Esophagus squamous epithelium (tissue), 5 donors: Measurements from ENCODE around the gene CEP95. TPM values are rescaled to one million over a fixed set of nuclear protein-coding genes. Genes with fewer than 3 reads are reported as not detected.

Experiments
- DNase-seq: peaks from one replicate; lab custom pipeline; 2025; lab: John Stamatoyannopoulos, UW
- H3K27ac ChIP-seq, 4 donors: fragments of 200-600 bp; sonication (generic); one replicate each; pipeline ENCODE4 v1.5.1; 2016 to 2019; ENCODE audit warnings: mild to moderate bottlenecking in 1 of 4
- H3K27me3 ChIP-seq, 4 donors: fragments of 200-600 bp; sonication (generic); 1 replicate in 3 of 4; 2 replicates in 1 of 4; pipeline versions ENCODE4 v1.5.1 to v1.6.0; 2017 to 2021; ENCODE audit warnings: antibody characterized with exemption in 1 of 4
- H3K36me3 ChIP-seq, 3 donors: fragments of 200-600 bp; sonication (generic); one replicate each; pipeline ENCODE4 v1.5.1; 2016 to 2019
- H3K4me1 ChIP-seq, 3 donors: fragments of 200-600 bp; sonication (generic); one replicate each; pipeline ENCODE4 v1.5.1; 2017 to 2019
- H3K4me3 ChIP-seq, 4 donors: fragments of 200-600 bp; sonication (generic); 1 replicate in 3 of 4; 2 replicates in 1 of 4; pipeline ENCODE4 v1.5.1; 2016 to 2019; ENCODE audit warnings: mild to moderate bottlenecking in 2 of 4, moderate library complexity in 1 of 4
- H3K9me3 ChIP-seq, 3 donors: fragments of 200-600 bp; sonication (generic); one replicate each; pipeline ENCODE4 v1.5.1; 2016 to 2019
- POLR2A ChIP-seq, 4 donors: fragments of 450-650 bp; IDR thresholded peaks; one replicate each; pipeline ENCODE4 v1.6.1; 2017; ENCODE audit warnings: antibody characterized with exemption in 4 of 4, mild to moderate bottlenecking in 4 of 4, moderate library complexity in 3 of 4
- WGBS, 2 donors: methylation state at CpG; one replicate each; pipeline ENCODE4 v1.1.5; 2018; 5-methylcytosine and 5-hydroxymethylcytosine counted together
- intact Hi-C: fragments of 100-400 bp; cut with DNase I; formaldehyde crosslinking; loops from one replicate; pipeline ENCODE4 v1.15.0; 2022
- small RNA-seq, 4 donors: library from RNA; depleted of rRNA; stranded (forward); fragments of <200 nt; gene quantifications; one replicate each; pipeline ENCODE3, GENCODE V24; 2016
- total RNA-seq, 4 donors: library from RNA; depleted of rRNA; stranded (reverse); fragments of >200 nt; gene quantifications; one replicate each; pipeline ENCODE4 v1.1.0, GENCODE V29; 2016
- TF ChIP-seq, protein P1 (sequence below), 6 experiments: fragments of 450-650 bp in 4 of 6; fragments of 200-600 bp in 2 of 6; sonication (generic) in 2 of 6; IDR thresholded peaks; one replicate each; pipeline ENCODE4 v1.5.1; 2016 to 2019; ENCODE audit warnings: antibody characterized with exemption in 6 of 6, mild to moderate bottlenecking in 4 of 6, moderate library complexity in 4 of 6
- donor health status: DM: yes; HTN: yes; CAD: no.

CEP95 gene
- total RNA-seq, 4 donors from 2014 or later: 10.3 to 44.1 (median 23.6) TPM

DNA sequence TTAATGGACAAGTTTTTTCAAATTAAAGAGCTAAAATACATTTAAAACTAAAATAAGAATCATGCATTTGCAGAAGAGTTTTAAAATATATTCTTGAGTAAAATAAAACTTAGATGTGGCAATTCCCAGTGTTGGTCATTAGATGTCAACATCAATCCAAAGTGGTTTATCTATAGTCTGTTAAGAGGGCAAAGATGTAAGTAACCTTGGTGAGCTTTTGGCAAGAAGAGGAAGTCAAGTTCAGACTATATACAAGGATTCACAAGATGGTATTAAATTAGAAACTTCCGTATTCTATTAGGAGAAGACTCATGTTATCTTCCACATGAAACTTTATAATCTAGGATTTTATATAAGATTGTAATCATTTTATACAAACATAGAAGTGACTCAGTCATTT is 73.1 kb downstream of the CEP95 start:
- DNase-seq: no peak
- Histone ChIP-seq H3K4me1 (no peaks in the 10 kb centered on the region), H3K4me3 (no peak overlapping the region), H3K27ac (no peak overlapping the region), H3K36me3 (peaks cover 0 to 90% (median 3%) of the 10 kb centered on the region in 3 donors), H3K9me3 (no peaks in the 10 kb centered on the region), H3K27me3 (no peaks in the 10 kb centered on the region)
- WGBS, 2 donors: 86 to 92% methylated on average over 1 of the region's 1 CpG
- TF ChIP-seq, protein P1, sequence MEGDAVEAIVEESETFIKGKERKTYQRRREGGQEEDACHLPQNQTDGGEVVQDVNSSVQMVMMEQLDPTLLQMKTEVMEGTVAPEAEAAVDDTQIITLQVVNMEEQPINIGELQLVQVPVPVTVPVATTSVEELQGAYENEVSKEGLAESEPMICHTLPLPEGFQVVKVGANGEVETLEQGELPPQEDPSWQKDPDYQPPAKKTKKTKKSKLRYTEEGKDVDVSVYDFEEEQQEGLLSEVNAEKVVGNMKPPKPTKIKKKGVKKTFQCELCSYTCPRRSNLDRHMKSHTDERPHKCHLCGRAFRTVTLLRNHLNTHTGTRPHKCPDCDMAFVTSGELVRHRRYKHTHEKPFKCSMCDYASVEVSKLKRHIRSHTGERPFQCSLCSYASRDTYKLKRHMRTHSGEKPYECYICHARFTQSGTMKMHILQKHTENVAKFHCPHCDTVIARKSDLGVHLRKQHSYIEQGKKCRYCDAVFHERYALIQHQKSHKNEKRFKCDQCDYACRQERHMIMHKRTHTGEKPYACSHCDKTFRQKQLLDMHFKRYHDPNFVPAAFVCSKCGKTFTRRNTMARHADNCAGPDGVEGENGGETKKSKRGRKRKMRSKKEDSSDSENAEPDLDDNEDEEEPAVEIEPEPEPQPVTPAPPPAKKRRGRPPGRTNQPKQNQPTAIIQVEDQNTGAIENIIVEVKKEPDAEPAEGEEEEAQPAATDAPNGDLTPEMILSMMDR (IDR thresholded peaks at IDR 0.05): no peak
- no peak for TF ChIP-seq POLR2A (IDR thresholded peaks at IDR 0.05)
- intact Hi-C loops: no loop called here

DNA sequence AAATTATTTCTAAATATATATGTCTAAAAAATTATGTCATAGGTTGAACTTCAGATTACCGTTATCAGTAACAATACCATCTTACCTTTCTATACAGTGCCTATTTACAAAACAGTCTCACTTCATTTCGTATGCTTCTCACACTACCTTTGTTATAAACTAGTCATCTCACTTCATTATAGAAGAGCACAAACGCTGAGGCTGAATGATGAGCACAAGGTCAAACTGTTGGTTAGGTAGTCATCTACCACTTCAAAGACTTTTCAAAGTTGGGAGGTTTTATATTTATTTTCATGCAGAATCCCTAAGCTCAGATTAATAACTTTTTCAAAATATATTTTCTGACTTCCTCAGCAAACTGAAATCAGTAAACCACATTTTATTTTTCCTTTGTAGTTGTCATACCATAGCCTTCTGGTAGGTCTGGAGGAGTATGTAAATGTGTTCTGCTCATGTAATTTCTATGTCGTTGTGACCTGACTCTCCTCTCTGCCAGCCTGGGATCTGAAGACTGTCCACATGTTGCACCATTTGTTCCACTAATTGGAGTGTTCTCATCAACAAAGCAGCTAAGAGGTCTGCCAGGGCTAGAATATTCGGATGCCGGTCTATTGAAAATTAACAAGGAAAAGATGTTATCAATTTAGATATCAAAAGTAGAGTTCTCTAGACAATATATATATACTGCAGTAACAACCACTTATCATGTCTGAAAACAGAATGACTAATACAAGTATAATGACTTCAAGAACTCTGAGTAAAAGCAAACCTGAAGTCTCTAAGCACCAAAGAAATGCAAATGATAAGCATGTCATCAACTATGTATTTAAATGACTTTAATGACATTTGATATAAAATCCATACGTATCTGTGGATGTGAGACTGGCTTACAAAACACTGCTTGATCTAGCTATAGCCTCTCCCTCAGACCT is 73.9 kb downstream of the CEP95 start:
- Histone ChIP-seq H3K4me3 (no peak overlapping the region), H3K9me3 (no peaks in the 10 kb centered on the region), H3K27ac (no peak overlapping the region), H3K4me1 (no peaks in the 10 kb centered on the region), H3K27me3 (no peaks in the 10 kb centered on the region), H3K36me3 (peaks cover 0 to 89% (median 3%) of the 10 kb centered on the region in 3 donors)
- TF ChIP-seq POLR2A (IDR thresholded peaks at IDR 0.05): no peak
- TF ChIP-seq, protein P1 (IDR thresholded peaks at IDR 0.05): no peak
- DNase-seq: no peak
- intact Hi-C loops: no loop called here
- WGBS, 2 donors: 67 to 71% methylated on average over 7 of the region's 7 CpGs

DNA sequence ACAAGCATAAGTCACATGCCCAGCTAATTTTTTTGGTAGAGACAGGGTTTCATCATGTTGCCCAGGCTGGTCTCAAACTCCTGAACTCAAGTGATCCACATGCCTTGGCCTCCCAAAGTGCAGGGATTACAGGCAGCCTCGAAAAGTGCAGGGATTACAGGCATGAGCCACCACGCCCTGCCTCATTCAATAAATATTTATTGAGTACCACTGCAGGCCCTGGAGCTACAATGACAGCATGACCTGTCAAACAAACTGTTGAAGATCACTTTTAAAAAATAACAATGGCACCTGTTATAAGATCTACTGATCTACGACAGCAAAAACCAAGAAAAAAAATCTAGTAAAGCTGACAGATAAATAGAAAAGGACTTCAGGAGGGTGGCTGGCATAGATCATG is 76.3 kb downstream of the CEP95 start:
- 57 to 81% methylated on average over 1 to 3 of the region's 3 CpGs for WGBS, 2 donors
- H3K27ac ChIP-seq: no peak overlapping the region
- H3K4me1 ChIP-seq: no peaks in the 10 kb centered on the region
- no peaks in the 10 kb centered on the region for H3K27me3 ChIP-seq
- no peaks in the 10 kb centered on the region for H3K9me3 ChIP-seq
- peaks cover 0 to 76% (median 3%) of the 10 kb centered on the region in 3 donors for H3K36me3 ChIP-seq
- no peak overlapping the region for H3K4me3 ChIP-seq
- DNase-seq: no peak
- intact Hi-C loops: no loop called here
- TF ChIP-seq, protein P1 (IDR thresholded peaks at IDR 0.05): no peak
- TF ChIP-seq POLR2A (IDR thresholded peaks at IDR 0.05): no peak

DNA sequence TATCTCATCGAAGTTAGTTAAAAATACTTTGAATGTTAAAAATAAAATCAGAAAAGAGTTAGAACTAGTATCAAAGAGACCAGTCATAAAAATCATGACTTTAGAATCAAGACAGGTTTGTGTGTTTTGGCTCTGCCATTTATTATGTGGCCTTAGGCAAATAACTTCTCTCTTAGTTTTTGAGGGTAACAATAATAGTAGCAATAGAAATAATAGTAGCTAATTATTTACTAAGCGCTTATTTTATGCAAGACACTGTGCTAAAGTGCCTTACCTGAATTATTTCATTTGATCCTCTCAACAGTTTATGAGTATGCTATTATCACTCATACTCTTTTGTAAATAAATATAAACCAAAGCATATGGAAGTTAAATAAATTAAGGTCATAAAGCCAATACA is 78.4 kb downstream of the CEP95 start:
- H3K9me3 ChIP-seq: no peaks in the 10 kb centered on the region
- H3K4me1 ChIP-seq: no peaks in the 10 kb centered on the region
- peaks cover 0 to 76% (median 3%) of the 10 kb centered on the region in 3 donors for H3K36me3 ChIP-seq
- intact Hi-C loops: no loop called here
- no peak overlapping the region for H3K27ac ChIP-seq
- TF ChIP-seq, protein P1 (IDR thresholded peaks at IDR 0.05): no peak
- no peak for TF ChIP-seq POLR2A (IDR thresholded peaks at IDR 0.05)
- no peaks in the 10 kb centered on the region for H3K27me3 ChIP-seq
- H3K4me3 ChIP-seq: no peak overlapping the region
- no peak for DNase-seq
- 68 to 96% methylated on average over 2 of the region's 2 CpGs for WGBS, 2 donors

Small RNA genes within 50 kb of the gene (small RNA-seq; reads per million reads assigned to genes)
- gene AC009994.1 (0 reads per million in 4 donors), gene ATP5MFP4 (0 reads per million in 4 donors)

Other genes starting within 250 kb of the CEP95 start
- 10 to 100 TPM; 25.5 to 33.0 (median 29.7) TPM for gene TEX2, start 243.7 kb upstream of the CEP95 start, total RNA-seq
- 10 to 100 TPM in 3 of 4 donors, 1 to 10 TPM in 1; 9.4 to 71.4 (median 34.3) TPM for gene PECAM1, start 116.1 kb upstream of the CEP95 start, total RNA-seq
- gene MILR1, start 57.9 kb upstream of the CEP95 start, total RNA-seq: 1 to 10 TPM in 3 of 4 donors, under 1 TPM in 1; 0.79 to 8.1 (median 1.8) TPM
- 10 to 100 TPM in 1 of 4 donors, 1 to 10 TPM in 3; 3.9 to 12.0 (median 8.2) TPM for gene POLG2, start 9.9 kb upstream of the CEP95 start, total RNA-seq
- gene DDX5, start 688 bp upstream of the CEP95 start, total RNA-seq: 100 to 1,000 TPM; 347 to 847 (median 488) TPM
- 10 to 100 TPM in 2 of 4 donors, 1 to 10 TPM in 2; 7.0 to 22.7 (median 13.0) TPM for gene SMURF2, start 155.3 kb downstream of the CEP95 start, total RNA-seq